Right kidney (tissue), 1 donor: ENCODE measurements around the gene XPNPEP3.
A peak's percentile ranks its signal among the peaks of the same experiment; 100 is the strongest.

Experiments used
- DNase-seq: peaks from one replicate; pipeline ENCODE4 v3.0.0-alpha.2; 2016

Gene XPNPEP3

DNA sequence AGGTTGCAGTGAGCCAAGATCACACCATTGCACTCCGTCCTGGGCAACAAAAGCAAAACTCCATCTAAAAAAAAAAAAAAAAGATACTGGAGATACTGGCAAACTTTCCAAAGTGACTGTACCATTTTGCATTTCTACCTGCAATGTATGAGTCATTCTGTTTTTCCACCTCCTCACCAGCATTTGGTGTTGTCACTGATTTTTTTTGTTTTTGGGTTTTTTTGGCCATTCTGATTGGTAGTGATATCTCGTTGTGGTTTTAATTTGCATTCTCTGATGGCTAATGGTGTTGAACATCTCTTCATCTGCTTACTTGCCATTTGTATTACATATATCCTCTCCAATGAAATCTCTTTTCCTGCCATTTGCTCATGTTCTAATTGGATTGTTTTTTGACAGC lies 82.3 kb downstream of the XPNPEP3 start:
- DNase-seq, result no peak

DNA sequence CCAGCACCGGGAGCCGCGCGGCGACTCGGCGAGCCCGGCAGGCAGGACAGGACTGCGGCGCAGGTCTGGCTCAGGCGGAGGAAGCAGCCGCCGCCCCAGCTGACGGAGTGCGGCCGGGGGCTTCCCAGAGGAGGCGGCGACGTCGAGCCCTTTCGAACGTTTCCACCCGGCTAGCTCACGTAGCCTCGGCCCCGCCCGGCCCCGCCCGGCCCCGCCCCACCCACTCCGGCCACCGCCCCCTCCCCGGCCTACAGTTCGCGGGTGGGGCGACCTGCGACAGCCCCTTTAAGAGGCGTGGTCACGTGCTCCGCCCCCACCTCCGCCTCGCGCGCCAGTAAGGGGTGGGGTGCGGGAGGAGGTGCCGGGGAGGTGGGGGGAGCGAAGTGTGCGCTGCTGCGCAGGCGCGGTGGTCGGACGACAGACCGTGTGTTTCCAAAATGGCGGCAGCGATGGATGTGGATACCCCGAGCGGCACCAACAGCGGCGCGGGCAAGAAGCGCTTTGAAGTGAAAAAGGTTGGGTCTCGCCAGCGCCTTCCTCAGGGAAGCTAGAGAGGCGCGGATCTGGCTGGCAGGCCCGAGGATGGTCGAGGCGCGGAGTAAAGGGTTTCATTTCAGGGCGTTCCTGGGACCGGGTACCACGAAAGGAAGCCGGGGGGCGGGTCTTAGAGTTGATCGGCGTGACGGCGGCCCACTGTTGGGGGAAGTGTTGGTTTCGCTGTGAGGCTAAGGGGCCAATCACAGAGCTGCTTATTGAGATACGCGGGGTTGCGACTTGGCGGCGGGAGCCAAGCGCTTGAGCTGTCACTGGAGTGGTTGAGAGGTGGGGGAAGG lies 94.2 kb downstream of the XPNPEP3 start, which contains the start of gene RBX1:
RBX1 (plus strand) TSS at position 417 of the 833 bp plus-strand sequence; CDS start at position 438, 21 bp downstream.
- peak; percentile 99 for DNase-seq

DNA sequence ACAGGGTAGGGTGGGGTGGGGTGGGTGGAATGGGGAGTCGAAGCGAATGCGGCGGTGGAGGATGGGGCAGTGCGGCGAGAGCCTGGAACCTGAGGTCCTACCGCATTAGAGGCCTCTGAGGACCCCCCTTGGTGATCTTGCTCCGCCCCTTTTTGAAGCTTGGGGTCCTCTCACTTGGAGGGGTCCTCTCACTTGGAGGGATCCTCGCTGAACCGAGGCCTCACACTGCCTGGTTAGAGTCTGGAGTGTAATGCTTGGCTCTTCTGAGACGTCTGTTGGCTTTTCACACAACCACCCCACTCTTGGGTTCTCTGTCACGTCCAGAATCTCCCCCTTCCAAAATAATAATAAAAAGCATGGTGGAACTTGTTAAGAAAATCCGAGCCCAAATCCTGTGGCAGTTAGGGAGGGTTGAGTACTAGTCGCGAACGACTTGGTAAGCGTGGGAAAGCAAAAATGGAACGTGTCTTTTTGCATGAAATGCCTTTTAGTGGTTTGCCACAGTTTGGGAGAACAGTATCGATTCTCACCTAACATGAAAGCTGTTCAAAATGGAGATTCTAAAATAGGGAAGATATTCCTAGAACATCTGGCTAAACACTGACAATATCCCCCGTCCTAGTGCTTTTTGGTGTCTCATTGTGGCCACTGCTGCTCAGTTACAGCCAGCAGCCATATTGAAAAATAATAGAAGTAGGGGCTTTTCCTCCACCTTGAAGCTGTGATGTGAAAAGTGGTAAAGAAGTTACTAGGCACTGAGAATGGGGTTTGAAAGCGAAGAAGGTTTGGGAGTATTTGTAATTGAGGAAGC lies 95.1 kb downstream of the XPNPEP3 start:
- DNase-seq, result peak; percentile 54

DNA sequence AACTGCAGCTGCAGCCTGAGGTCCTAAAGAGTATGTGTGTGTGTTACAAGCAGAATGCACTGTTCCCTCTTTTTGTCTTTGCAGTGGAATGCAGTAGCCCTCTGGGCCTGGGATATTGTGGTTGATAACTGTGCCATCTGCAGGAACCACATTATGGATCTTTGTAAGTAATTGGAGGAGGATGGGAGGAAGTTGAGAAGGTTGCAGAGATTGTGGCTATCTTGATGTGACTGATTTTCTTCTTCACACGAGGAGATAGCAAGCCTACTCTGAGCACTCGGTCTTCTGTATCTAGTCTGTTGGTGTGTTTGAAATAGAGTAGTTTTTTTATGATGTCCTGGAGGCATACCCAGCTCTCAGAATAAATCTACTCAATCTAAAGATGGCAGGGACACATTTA lies 96.5 kb downstream of the XPNPEP3 start:
- DNase-seq, result no peak

DNA sequence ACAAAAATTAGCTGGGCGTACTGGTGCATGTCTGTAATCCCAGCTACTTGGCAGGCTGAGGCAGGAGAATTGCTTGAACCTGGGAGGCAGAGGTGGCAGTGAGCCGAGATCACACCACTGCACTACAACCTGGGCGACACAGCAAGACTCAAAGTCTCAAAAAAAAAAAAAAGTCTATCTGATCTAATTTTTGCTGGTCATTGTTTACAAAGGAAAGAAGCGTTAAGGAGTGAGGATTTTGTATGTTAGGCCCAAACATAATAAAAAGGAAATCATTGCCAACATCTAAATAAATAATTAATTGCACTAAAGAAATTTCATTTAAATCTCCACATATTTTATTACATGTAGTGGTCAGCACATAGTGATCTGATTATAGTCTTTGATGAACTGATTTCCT lies 97.2 kb downstream of the XPNPEP3 start:
- no peak for DNase-seq

DNA sequence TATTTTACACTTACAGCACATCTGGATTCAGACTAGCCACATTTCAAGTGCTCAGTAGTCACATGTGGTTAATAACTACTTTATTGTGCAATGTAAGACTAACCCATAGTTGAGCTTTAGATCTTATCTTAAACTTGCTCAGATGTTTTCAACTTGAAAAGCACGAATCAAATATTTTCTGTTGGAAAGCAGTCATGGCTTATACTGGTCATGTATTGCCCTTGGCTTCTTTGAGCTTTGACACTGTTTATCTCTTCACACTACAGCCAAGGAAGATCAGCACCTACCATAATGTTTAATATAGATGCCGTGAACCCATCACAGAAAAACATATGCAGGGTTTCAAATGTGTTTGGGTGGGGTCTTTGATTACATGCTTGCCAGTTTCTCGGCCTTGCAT lies 98.6 kb downstream of the XPNPEP3 start:
- no peak for DNase-seq

DNA sequence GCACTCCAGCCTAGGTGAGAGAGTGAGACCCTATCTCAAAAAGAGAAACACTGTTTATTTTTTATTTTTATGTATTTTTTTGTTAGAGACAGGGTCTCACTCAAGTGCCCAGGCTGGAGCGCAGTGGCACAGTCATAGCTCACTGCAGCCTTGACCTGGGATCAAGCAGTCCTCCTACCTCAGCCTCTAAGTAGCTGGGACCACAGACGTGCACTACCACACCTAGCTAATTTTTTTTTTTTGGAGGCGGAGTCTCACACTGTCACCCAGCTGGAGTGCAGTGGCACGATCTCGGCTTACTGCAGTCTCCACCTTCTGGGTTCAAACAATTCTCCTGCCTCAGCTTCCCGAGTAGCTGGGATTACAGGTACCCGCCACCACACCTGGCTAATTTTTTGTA lies 100.7 kb downstream of the XPNPEP3 start:
- DNase-seq, result no peak

DNA sequence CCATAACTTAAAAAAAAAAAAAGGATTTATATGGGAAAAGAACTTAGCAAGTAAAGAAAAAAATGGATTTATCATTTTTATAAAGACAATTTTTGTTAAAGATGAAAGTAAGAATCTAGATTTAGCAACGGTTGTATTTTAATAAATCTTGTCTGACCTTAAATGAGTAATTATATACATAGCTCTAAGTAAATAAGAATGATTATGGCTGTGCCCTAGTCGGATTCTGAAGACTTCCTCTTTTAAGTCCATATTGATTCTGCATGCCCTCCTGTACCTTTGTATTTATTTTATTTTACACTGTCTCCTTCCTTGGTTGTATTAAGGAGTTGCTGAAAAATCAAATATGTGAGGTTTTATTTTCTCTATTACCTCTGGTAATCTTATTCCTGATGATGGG lies 101.4 kb downstream of the XPNPEP3 start:
- DNase-seq, result no peak

DNA sequence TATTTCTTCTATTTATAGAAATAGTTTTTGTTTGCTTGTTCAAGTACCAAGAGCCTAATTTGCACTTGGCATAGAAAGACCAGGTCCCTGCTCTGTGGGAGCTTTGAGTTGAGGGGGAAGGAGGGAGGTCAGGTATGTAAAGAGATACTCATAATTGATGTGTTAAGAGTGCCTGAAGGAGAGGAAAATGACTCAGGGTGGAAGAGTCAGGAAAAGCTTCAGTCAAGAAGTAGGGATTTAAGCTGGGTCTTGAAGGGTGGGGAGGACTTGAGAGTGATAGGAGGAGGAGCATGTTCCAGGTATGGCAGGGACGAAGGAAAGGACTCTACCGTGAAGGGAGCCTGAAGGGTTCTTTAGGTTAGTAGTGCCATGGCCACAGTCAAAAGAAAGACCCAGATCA lies 103.2 kb downstream of the XPNPEP3 start:
- DNase-seq, result no peak

DNA sequence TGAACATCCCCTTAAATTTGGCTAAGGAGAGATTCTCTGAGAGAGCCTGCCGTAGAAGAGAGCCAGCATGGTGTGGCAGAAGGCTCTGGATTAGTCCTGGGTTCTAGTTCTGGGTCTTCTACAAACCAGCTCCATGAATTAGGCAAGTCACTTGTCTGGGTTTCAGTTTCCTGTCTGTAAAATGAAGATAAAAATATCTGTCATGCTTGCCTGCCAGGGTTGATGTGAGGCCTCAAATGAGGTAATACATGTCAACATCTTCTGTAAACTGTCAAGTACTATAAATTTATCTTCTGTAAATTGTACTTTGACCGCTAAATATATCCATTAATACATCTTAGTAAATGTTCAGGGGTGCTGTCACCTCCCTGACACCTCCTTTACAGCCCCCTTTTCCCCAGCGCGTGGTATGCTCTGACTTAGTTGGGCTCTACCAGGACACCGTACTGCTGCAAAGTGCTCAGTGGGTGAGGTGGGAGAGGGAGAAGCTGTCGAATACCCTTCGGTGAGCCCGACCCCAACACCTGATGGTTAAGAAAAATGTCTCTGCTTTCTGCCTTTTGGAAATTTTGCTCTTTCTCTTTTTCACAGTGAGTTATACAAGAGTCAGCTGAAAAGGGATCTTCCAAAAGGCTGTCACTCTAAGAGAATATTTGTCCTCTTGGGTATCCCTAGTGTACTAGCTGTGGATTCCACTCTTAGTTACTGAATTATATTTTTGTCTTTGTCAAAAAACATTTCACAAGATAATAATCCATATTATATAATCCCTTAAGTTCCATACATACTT lies 109.2 kb downstream of the XPNPEP3 start:
- DNase-seq, result no peak

DNA sequence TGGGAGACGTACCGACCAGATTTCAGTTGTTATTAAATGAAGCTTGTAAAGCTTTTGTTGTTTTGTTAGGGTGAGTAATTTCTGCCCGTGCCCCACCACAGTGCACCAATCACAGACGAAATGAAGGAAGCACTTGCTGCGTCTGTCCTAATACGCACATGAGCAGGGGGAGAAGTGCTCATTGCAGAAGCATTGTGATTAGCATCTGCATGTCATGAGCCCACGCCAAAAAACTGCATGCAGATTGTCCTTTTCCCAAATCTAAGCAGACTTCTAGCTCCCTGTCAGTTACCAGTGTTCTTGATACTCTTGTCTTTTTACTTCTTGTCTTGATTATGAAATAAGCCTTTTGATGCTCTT lies 109.8 kb downstream of the XPNPEP3 start:
- no peak for DNase-seq

DNA sequence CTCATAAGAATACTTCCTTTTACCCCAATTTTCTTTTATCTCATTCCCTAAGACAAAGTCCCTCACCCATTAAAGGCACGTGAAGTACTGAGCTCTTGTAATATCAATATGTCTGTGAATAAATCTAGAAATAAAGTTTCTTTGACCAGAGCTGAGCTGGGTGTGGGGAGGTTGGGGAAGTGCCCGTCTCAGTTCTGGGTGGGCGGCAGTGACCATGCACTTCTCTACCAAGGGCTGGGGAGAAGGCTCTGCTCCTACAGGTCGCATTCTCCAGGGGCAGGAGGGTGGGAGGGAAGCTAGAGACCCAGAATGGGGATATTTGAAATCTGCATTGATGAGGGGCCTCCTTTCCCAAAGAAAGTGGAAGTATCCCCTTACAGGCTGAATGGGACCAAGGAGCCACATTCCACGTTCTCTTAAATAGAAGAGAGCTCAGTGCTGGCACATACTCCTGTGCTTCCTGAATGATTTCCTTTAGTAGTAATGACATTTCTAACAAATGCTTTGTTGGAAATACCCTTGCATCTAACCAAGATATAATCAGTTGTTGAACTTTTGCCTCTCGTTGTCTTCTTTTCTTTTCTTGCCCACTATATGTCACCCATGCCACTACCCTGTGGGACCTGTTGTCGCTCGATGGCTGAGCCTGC lies 110.3 kb downstream of the XPNPEP3 start:
- no peak for DNase-seq

DNA sequence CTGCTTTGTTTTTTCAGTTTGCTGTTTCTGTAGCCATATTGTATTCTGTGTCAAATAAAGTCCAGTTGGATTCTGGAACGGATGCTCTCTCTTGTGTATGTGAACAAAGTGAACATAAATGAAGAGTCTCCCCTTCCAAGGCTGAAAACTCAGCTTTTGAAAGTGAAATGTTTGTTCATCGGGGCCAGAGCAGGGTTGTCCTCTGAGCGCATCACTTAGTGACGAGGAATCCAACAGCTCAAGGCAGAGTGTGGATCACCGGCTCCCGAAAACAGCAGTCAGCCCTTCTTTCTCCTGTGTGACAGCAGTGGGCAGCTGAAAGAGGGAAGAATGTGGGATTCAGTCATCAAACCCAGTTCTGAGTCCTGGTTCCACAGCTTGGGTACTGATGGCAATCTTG lies 115.6 kb downstream of the XPNPEP3 start:
- no peak for DNase-seq

DNA sequence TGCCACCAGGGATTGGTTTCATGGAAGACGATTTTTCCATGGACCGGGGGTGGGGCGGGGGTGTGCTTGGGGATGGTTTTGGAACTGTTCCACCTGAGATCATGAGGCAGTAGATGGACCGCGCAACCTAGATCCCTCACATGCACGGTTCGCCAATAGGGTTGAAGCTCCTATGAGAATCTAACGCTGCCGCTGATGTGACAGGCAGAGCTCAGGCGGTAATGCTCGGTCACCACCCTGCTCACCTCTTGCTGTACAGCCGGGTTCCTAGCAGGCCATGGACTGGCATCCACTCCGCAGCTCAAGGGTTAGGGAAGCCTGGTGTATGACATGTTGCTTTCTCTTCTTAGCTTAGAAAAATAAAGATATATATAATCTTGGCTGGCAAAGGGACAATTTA lies 116.2 kb downstream of the XPNPEP3 start:
- DNase-seq, result no peak

DNA sequence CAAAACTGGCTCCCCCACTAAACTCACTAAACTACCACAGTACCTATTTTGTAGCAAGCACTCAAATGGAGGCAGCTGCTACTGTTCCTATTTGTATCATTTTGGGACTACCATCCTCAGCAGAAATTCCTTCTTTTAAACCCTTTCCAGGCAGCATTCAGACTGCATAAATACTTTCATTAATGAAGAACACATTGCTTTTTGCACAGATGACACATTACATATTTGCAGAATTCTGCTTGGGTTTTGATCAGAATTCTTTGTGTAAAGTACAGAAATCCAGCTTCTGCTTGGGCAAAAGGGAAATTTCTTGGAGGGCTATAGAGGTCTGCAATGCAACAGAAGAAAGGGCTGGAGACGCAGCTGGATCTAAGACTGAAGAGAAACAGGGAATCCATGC lies 118.4 kb downstream of the XPNPEP3 start:
- DNase-seq, result no peak

DNA sequence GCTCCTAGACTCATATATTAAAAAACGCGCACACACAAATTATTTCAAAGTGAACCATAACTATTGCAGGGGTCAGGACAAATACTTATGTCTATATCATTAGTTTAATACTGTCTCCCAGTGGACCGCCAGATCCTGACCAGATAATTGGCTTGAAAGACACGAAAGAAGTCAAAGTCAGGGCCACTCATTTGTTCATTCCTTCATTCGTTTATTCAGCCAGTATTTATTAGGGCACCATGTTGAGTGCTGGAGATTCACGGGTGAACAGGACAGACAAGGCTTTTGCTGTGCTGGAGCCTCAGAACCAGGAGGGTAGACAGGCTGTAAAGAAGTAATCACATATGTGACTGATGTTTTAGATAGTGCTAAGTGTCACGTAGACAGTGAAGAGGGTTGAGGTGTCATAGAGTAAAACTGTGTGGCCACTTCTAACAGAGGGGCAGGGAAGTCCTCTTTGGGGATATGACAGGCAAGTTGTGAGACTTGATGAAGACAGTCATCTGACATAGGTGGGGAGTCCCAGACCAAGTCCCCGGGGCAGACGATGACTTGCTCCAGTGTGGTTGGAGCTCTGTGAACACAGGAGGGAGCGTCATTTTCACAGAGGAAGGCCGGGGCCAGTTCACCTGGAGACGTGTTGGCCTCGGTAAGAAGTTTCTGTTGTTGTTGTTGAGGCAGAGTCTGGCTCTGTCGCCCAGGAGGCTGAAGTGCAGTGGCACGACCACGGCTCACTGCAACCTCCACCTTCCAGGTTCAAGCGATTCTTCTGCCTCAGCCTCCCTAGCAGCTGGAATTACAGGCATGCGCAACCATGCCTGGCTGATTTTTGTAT lies 120.1 kb downstream of the XPNPEP3 start:
- DNase-seq, result no peak

DNA sequence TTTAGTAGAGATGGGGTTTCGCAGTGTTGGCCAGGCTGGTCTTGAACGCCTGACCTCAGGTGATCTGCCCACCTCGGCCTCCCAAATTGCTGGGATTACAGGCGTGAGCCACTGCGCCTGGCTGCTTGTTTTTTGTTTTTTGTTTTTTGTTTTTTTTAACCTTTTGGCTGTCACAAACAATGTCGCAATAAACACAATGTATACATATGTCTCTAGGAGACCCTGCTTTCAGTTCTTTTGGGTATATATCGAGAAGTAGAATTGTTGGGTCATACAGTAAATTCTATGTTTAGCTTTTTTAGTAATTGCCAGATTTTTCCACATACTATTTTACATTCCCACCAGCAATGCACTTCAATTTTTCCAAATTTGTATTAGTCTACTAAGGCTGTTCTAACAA lies 122.2 kb downstream of the XPNPEP3 start:
- DNase-seq, result no peak

DNA sequence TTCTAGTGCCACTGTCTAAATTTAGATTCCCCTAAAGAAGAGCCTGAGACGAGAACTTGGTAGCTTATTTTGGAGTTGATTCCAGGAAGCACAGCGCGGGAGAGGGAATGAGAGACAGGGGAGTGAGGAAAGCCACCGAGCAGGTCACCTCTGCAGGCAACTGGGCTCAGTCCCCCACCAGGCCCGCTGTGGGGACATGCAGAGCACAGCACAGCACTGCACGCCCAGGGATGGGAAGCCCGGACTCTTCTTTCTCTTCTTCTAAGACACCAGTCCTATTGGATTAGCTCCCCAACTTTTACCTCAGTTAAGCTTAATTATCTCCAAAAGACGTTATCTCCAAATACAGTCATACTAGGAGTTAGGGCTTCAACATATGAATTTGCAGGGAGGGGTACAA lies 122.9 kb downstream of the XPNPEP3 start:
- no peak for DNase-seq
